C1 segment of cervical spinal cord (tissue), 14 donors: ENCODE data around the gene USH1G.
"Not testable (repeated sequence)": the region's sequence is repeated elsewhere in the genome, so short reads cannot be mapped to it uniquely, and the experiment has no call there.

Source experiments
- DNase-seq, 14 donors: peaks; one replicate each; lab custom pipeline; 2025; lab: John Stamatoyannopoulos, UW

Gene USH1G

DNA sequence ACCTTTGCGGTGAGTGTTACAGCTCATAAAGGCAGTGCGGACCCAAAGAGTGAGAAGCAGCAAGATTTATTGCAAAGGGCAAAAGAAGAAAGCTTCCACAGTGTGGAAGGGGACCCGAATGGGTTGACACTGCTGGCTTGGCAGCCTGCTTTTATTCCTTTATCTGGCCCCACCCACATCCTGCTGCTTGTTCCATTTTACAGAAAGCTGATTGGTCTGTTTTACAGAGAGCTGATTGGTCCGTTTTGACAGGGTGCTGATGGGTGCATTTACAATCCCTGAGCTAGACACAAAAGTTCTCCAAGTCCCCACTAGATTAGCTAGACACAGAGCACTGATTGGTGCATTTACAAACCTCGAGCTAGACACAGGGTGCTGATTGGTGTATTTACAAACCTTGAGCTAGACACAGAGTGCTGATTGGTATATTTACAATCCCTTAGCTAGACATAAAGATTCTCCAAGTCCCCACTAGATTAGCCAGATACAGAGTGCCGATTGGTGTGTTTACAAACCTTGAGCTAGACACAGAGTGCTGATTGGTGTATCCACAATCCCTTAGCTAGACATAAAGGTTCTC, 16.8 kb downstream of the USH1G start:
- not testable (repeated sequence) for DNase-seq

DNA sequence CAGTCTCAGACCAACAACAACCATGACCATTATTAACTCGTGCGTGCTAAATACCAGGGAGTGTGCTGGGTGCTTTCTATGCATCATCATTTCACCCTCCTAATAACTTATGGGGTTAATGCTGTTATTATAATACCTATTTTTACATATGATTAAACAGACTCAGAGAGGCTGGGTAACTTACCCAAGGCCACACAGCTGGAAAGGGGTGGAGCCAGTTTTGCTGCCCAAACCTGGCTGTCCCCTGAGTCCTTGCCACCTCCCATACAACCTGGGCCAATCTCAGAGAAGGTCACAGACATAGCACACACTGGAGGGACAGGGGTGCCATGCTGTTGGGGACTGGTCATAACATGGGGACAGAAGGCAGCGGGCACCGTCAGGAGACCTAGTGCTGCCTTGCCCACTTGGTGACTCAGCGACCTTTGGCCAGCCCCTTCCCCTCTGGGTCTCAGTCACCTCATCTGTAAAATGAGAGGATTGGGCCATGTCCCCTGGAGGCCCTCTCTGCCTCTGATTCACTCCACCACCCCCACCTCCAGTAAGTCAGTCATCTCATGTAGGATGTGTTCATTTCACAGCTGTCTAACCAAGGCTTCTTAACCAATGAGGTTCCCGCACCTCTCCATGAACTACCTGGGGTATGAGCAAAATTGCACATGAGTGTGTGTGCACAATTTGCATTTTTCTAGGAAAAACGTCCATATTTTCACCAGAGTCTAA, 18.2 kb downstream of the USH1G start:
- DNase-seq, result no peak

DNA sequence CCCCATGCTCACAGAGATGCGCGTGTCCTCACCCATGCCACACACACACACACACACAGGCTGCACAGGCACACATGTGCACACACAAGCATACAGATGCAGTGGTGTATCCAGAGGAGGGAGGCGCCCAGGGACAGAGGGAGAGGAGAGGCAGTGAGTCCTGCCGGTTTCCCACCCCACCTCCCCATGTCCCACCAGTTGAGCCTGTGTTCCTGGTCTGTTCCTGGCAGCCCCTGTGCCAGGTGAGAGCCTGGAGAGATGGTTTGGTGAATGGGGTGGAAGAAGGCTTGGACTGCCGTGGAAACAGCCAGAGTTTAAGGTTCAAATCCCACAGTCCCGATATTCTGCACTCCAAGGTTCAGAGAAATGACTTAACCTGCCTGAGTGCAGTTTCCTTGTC, 19.4 kb downstream of the USH1G start:
- no peak for DNase-seq

DNA sequence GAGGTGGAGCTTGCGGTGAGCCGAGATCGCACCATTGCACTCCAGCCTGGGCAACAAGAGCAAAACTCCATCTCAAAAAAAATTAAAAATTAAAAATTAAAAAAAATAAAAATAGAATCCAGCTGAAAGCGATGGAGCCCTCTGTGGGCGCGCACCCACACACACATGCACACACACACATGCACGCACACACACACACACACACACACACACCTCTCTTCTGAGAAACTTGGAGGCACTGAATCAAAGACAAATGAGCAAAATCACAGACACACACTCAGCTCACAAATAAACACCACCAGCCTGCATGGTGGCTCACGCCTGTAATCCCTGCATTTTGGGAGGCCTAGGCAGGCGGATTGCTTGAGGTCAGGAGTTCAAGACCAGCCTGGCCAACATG, 20.0 kb downstream of the USH1G start:
- no peak for DNase-seq

DNA sequence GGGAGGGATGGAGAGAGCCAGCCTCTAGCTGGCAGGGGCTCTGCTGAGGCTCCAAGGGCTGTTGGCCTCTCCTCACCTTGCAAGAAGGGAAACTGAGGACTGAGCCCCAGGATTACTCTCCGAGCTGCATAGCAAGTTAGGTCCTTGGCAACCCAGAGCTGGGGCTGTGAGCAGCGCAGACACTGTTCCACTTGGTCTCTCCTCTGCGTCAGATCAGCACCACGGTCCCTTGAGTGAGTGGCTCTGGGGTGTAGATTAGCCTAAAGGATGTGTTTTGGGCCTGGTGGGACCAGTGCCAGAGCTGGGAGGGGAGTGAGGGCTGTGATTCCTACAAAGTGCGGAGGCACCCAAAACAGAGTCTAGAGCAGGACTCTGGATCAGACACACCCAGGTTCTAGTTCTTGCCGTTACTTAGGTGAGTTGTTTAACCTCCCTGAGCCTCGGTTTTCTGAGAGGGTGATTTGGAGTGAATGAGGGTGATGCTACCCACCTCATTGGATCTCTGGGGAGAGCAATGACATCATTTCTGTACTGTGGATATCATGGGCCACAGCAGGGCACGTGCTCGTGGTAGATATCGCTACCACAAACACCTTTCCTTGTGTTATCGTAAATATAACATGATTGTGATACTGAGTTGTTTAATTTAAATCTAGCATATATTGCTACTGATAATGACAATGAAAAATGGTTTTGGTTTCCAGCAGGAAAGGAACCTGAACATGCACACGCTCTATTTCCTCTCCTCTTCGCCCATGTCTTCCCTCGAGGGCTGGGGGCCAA, 21.5 kb downstream of the USH1G start:
- DNase-seq, result no peak

DNA sequence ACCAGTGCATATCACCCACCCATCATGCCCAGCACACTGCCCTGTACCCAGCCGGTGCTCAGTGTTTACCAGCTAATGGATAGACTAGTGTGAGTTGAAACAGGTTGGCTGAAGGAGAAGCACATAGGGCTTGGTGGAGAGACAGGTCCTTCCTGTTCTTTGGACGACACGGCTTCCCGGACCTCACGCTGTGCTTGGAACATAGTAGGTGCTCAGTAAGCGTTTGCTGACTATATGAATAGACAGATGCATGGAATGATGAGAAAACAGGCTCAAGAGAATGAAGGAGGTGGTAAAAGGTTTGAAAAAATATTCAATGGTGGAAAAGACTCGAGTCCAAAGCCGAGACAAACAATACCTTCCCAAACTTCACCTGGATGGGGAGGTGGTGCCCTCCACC, 22.8 kb downstream of the USH1G start:
- DNase-seq, result no peak

DNA sequence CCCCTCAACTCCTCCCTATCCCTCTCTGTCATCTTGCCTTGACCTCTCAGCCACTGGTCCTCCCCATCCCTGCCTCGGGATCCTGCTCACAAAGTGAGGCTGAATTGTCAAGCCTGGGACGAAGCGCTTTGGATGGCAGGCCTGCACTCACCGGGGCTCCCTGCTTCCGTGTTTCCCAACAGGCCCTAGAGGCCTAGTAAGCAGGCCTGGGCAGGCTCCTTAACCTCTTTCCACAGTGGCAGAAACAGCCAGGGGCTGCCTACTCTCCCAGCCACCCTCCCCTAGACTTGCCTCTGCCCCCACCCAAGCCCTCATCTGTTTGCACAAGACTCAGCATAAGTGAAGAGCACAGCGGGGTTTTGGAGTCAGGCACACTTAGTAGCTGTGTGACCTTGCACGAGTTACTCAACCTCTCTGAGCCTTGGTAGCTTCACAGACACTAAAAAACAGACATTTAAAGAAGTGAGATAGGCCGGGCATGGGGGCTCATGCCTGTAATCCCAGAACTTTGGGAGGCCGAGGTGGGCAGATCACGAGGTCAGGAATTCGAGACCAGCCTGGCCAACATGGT, 24.6 kb downstream of the USH1G start:
- DNase-seq, result no peak

DNA sequence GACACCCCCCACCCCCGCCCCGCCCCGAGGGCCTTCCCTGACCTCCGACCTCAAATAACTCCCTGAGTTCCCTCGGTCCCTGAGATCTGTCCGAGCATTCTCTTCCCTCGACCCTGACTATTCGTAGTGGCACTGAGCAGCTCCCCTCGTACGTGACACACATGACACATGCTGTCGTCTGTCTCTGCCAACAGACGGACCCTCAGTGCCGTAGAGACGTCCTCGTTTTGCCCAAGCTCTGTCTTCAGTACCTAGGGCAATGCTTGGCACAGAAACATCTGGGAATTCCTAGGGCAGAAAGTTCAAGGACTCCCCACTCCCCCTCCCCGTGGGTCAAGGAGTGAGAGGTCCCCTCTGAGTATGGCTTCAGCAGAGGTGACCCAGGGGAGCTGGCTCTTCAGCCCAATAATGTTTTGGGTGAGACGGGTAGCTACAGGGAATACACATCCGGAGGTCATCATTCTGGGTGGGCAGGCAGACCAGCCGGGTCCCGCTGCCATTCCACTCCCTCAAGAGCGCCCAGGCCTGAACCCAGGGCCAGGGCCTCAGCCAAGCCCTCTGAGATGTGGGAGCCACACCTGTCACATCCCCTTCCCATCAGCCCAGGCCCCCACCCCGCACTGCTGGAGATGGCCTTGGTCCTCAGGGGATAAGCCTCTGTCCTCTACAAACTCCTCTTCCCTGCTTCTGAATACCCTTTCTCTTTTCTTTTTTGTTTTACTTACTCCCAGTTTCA, 29.0 kb downstream of the USH1G start:
- no peak for DNase-seq

DNA sequence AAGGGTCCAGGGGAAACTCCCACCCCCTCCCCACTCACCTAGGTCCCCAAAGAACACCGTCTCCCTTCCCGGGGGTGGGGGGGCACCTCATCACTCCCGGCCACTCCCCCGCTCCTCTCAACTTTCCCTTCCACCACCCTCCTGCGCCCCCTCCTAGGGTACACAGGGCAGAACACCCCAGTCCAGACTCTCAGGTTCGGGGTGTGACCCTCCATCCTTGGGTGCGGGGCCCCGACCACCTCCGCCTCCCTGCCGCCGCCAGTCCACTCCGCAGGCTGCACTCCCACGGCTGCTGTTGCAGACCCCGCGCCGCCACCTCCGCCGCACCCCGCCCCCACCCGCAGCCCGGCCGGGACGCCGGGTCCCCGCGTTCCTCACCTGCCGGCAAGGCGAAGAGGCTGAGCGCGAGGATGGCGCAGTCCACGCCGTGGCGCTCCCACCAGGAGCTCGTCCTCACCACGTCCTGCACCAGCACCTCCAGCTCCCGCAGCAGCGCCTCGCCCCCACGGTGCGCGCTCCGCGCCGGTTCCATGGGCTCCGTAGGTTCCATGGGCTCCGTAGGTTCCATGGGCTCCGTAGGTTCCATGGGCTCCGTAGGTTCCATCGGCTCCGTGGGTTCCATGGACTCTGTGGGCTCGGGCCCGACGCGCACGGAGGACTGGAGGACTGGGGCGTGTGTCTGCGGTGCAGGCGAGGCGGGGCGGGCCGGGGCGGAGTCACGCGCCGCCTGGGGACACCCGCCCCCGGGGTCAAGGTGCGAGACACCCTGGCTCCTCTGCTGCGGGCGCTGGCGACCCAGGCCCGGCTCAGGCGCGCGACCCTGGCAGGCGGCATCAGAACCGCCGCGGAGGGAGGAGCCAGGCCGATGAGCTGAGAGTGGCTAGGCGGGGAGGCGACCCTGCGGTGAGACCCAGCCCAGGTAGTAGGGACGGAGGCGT, 29.8 kb downstream of the USH1G start, which contains the start of gene FADS6:
TSS of gene FADS6 (minus strand) at position 660 of the 938 bp plus-strand sequence. CDS start at position 622, 38 bp downstream.
- peak in 1 of 14 donors; percentile 36 for DNase-seq

DNA sequence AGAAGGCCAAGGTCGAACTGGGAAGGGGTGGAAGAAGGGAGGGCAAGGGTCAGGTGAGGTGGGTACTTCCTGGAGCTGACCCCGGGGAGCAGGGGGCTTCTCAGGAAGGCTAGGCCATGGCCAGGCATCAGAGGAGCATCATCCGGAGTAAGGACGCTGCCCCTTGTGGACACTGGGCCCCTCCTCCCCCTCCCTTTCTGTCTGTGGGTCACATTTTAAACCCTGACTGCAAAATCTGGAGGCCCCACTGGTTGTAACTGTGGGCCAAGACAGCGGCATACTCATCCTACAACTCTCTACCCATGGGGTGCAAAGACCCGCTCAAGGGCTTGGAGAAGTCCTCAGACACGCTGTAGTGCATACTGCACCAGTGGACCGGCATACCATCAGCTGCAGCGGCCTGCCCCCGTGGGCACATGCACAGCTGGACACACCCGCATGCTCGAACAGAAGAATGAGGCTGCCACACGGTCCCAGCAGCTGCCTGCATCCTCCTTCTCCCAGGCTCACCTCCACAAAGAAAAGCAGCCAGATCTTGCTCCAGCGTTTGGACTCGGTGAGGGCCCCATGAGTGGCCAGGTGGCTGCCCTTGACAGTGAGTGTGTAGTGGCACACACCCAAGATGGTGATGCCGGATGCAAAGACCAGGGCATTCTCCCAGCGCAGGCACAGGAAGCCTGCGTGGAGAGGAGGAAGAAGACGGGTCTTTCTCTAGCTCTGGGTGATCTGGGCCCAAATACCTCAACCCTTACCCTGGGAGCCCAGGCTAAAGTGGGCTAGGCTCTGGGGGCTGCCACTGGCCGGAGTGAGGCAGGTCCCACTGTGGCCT, 30.8 kb downstream of the USH1G start:
- peak in 1 of 14 donors; percentile 74 for DNase-seq

DNA sequence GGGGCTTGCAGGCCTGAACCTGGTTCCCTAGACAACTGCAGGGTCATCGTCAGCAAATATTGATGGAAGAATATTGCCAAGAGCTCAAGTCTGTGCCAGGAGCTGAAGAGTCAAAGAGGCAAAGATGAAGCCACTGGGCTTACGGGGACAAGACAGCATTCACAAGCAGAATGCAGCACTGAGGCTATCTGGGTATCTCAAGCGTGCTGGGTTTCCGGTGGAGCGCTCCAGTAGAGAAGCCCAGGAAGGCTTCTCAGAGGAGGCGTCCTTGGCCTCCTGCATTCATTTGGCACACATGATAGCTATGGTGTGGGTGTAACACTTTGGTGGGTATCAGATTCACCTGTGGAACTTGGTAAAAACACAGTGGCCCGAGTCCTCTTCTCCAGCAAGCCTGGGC, 32.5 kb downstream of the USH1G start:
- no peak for DNase-seq

DNA sequence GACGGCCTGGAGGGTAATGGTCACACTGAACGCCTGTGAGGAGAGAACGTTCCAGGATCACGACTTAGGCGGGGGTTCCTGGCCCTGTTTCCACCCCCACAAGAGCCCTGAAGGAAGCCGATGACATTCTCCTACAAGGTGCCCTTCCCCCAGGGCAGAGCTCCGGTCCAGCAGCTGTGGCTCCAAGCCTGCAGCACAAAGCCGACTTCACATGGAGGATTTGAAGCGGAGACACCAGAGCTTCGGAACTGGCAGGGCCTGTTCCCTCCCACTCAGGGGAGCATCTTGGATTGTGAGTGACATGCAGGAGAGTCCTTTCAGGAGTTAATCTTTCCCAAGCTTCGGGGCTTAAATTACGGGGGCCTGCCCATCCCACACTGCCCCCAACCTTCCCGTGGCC, 34.6 kb downstream of the USH1G start:
- no peak for DNase-seq

DNA sequence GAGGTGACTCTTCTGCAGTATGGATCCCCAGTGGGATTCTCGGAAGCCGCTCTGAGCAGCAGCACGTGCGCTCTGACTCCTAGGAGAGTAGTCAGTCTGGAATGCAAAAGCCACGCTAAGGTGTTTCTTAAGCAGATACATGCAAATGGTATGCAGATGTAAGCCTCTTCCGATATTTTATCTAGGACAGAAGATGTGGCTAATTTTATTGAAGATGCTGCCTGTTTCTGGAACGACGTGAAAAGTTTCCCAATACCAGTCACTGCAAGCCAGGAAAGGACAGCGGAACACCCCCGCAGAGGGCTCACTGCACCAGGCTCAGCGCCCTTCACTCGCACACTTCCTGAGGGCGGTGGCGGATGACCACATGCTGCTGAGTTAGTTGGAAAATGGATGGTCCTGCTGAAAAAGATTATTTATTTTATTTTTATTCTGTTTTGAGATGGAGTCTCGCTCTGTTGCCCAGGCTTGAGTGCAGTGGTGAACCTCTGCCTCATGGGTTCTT, 39.8 kb downstream of the USH1G start:
- no peak for DNase-seq

DNA sequence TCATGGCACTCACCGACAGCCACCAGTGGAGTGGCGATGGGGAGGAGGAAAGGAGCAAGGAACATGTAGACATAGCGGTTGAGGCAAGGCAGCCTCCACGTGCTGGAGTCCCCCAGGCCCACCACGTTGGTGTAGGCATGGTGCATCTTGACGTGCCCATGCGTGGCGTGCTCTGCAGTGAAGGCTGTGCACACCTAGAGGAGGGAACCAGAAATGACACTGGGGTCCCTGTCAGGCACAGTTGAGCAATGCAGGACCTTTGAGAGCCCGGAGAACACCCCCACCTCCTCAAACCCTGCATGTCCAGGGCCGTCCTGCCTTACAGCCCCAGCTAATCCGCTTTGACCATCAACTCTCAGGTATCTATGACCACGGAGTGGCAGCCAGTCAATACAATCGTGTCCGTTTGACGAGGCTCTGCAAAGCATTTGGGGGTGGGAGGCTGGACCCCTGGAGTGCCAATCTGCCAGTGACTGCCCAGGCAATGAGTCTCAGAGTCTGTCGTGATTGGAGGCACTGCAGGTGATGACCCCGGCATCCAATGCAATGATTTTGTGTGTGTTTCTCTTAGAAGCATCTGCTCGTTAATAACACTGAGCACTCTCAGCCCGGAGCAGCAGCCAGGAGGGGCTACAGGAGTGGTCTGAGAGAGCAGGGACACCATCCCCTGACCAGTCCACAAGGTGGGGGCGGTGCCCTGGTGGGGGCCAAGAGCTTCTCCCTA, 40.4 kb downstream of the USH1G start:
- no peak for DNase-seq

DNA sequence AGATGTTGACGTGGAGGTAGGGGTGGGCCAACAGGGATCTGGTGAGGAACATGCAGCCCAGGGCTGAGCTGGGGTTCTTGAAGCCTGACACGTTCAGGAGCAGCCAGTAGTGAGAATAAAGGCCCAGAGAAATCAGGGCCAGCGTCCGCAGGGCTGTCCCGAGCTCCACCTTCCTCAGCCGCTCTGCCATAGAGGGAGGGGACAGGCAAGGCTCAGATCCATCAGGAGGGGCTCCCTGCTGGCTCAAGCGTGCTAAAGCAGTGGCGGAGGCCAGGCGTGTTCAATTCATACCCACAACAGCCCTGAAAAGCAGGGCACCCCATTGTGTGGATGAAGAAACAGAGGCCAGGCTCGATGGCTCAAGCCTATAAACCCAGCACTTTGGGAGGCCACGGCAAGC, 42.0 kb downstream of the USH1G start:
- DNase-seq, result no peak

DNA sequence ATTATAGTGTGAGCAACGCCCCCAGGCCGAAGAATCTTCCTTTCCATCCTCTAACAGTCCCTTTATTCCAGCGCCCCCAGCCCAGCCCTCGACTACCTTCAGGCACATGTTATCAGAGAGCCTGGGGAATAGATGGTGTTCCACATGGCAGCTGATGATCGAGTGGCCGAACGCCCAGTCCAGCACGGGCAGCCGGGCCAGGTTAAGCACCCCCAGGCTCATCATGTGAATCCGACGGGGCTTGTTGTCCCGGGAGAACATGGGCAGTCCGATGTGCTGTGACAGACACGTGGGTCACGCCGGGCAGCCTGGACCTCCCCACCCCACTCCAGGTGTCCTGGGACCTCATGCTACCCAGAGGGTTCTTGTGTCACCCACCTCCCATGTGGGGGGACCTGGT, 43.7 kb downstream of the USH1G start:
- no peak for DNase-seq

DNA sequence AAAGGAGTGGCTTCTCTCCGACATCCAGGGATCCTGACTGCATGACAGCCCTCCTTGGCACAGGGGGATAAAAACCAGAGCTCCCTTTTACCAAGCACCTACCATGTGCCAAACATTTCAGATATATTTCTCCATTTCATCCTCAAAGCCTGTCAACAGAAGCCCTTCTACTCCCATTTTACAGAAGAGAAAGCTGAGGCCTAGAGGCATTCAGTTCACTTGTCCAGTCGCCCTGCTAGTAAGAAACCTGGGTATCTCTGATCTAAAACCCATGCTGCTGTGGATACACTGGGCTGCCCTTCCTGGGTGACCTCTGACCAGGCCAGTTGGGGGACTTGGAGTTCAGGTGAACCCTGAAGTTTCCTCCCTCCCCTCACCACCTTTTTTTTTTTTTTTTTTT, 44.4 kb downstream of the USH1G start:
- DNase-seq, result no peak
